HepG2 (cell line): ENCODE measurements around the gene NANOS1. TPM values are rescaled to one million over a fixed set of nuclear protein-coding genes. Genes with fewer than 3 reads are reported as not detected.

ENCODE experiments used
- PTBP1 ChIP-seq: fragments of 200-400 bp; formaldehyde crosslinking; IDR thresholded peaks from 2 replicates; pipeline ENCODE4 v1.6.1; 2018; ENCODE audit warnings: low read length, low read depth; ENCODE audit not compliant: poor library complexity, severe bottlenecking
- RFXAP ChIP-seq: sonication (generic); formaldehyde crosslinking; IDR thresholded peaks from 2 replicates; pipeline ENCODE4 v1.4.0; 2020; ENCODE audit warnings: missing genetic modification reagents, borderline replicate concordance
- ZNF230 ChIP-seq: sonication (generic); formaldehyde crosslinking; IDR thresholded peaks from 2 replicates; pipeline ENCODE4 v1.4.0; 2020; ENCODE audit warnings: mild to moderate bottlenecking, missing genetic modification reagents
- ZNF775 ChIP-seq: sonication (generic); formaldehyde crosslinking; IDR thresholded peaks from 2 replicates; pipeline ENCODE4 v1.4.0; 2020; ENCODE audit warnings: missing genetic modification reagents, mild to moderate bottlenecking, moderate library complexity, borderline replicate concordance
- polyA plus RNA-seq, 8 experiments: library from polyadenylated mRNA; depleted of rRNA in 3 of 8; stranded (reverse) in 7 of 8; unstranded in 1 of 8; fragments of >200 nt; fragmentation: Illumina TruSeq in 4 of 8; extraction: Trizol in 4 of 8; gene quantifications; 2 replicates each; pipeline versions ENCODE4 v1.2.1 to v1.2.3, GENCODE V29; 2011 to 2016; ENCODE audit warnings: low read depth in 4 of 8, missing spikeins in 1 of 8, mixed read lengths in 1 of 8; ENCODE audit not compliant: insufficient read depth in 1 of 8
- total RNA-seq, 5 experiments: library from RNA; depleted of rRNA; stranded (reverse); fragments of >200 nt; fragmentation: Illumina TruSeq; extraction: Trizol; gene quantifications; 2 replicates each; pipeline ENCODE4 v1.2.3, GENCODE V29; 2016; ENCODE audit warnings: low read depth in 1 of 5
- TF ChIP-seq, protein P1 (sequence below): sonication (generic); formaldehyde crosslinking; IDR thresholded peaks from 2 replicates; pipeline ENCODE4 v1.4.0; 2020; ENCODE audit warnings: missing genetic modification reagents
- TF ChIP-seq, protein P2 (sequence below): sonication (generic); formaldehyde crosslinking; conservative IDR thresholded peaks from 2 replicates; pipeline ENCODE4 v1.8.0; 2022; ENCODE audit warnings: low read depth, missing genetic modification reagents
- TF ChIP-seq, protein P3 (sequence below): sonication (generic); formaldehyde crosslinking; IDR thresholded peaks from 2 replicates; pipeline ENCODE4 v1.5.0; 2020; ENCODE audit warnings: missing genetic modification reagents, mild to moderate bottlenecking, borderline replicate concordance
- TF ChIP-seq, protein P4 (sequence below), 2 experiments: fragments of 450-650 bp in 1 of 2; sonication (generic) in 1 of 2; formaldehyde crosslinking in 1 of 2; IDR thresholded peaks; 2 replicates each; pipeline versions ENCODE4 v1.6.1 to v1.8.0; 2016 to 2022; ENCODE audit warnings: antibody characterized with exemption in 1 of 2, mild to moderate bottlenecking in 1 of 2, missing genetic modification reagents in 1 of 2
- TF ChIP-seq, protein P5 (sequence below): sonication (generic); formaldehyde crosslinking; IDR thresholded peaks from 2 replicates; pipeline ENCODE4 v1.4.0; 2020; ENCODE audit warnings: mild to moderate bottlenecking, missing genetic modification reagents, borderline replicate concordance

NANOS1 gene
- total and polyA plus RNA-seq, 2 of the 13 experiments (the other 11 are each of a cell fraction or from before 2014, with no cell fraction given), result 1.7 to 2.2 TPM

DNA sequence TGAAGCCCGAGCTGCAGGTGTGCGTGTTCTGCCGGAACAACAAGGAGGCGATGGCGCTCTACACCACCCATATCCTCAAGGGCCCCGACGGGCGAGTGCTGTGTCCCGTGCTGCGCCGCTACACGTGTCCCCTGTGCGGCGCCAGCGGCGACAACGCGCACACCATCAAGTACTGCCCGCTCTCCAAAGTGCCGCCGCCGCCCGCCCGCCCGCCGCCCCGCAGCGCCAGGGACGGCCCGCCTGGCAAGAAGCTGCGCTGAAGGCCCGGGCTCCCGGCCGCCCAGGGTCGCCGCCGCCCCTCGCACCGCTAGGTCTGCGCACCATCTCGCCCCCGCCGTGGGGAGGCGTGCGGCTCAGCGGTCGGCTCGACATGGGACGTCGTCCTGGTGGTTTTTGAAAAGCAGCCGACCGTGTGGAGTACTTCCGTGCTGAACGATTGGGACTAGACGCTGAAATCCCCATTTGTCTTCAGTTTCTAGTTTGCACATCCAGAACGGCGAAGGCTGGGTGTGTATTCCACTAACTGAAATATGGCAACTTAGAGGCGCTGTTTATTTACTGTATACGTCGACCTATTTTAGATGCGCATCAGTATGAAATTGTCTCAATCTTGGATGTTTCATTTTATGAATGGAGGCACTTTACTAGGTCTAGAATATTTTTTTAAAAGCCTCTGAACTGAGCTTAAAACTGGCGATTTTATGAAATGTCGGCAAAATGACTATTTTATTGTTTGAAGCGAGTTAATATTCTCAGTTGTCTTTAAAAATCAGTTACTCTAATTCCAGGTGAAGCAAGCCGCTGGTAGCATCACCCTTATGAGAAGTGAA is 1.1 kb downstream of the NANOS1 start (continued):
- TF ChIP-seq, protein P1, sequence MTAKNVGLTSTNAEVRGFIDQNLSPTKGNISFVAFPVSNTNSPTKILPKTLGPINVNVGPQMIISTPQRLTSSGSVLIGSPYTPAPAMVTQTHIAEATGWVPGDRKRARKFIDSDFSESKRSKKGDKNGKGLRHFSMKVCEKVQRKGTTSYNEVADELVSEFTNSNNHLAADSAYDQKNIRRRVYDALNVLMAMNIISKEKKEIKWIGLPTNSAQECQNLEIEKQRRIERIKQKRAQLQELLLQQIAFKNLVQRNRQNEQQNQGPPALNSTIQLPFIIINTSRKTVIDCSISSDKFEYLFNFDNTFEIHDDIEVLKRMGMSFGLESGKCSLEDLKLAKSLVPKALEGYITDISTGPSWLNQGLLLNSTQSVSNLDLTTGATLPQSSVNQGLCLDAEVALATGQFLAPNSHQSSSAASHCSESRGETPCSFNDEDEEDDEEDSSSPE, result peak; percentile 38; the same call in 1 of the 2 replicates
- TF ChIP-seq, protein P2, sequence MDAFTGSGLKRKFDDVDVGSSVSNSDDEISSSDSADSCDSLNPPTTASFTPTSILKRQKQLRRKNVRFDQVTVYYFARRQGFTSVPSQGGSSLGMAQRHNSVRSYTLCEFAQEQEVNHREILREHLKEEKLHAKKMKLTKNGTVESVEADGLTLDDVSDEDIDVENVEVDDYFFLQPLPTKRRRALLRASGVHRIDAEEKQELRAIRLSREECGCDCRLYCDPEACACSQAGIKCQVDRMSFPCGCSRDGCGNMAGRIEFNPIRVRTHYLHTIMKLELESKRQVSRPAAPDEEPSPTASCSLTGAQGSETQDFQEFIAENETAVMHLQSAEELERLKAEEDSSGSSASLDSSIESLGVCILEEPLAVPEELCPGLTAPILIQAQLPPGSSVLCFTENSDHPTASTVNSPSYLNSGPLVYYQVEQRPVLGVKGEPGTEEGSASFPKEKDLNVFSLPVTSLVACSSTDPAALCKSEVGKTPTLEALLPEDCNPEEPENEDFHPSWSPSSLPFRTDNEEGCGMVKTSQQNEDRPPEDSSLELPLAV (CRISPR knock-in tag), result no peak
- no peak for TF ChIP-seq ZNF775 (CRISPR knock-in tag)
- no peak for TF ChIP-seq PTBP1
- TF ChIP-seq, protein P3, sequence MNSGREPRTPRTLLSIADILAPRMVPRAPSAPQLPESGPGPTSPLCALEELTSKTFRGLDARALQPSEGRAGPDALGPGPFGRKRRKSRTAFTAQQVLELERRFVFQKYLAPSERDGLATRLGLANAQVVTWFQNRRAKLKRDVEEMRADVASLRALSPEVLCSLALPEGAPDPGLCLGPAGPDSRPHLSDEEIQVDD (CRISPR knock-in tag), result no peak
- no peak for TF ChIP-seq RFXAP (CRISPR knock-in tag)
- TF ChIP-seq, protein P4, sequence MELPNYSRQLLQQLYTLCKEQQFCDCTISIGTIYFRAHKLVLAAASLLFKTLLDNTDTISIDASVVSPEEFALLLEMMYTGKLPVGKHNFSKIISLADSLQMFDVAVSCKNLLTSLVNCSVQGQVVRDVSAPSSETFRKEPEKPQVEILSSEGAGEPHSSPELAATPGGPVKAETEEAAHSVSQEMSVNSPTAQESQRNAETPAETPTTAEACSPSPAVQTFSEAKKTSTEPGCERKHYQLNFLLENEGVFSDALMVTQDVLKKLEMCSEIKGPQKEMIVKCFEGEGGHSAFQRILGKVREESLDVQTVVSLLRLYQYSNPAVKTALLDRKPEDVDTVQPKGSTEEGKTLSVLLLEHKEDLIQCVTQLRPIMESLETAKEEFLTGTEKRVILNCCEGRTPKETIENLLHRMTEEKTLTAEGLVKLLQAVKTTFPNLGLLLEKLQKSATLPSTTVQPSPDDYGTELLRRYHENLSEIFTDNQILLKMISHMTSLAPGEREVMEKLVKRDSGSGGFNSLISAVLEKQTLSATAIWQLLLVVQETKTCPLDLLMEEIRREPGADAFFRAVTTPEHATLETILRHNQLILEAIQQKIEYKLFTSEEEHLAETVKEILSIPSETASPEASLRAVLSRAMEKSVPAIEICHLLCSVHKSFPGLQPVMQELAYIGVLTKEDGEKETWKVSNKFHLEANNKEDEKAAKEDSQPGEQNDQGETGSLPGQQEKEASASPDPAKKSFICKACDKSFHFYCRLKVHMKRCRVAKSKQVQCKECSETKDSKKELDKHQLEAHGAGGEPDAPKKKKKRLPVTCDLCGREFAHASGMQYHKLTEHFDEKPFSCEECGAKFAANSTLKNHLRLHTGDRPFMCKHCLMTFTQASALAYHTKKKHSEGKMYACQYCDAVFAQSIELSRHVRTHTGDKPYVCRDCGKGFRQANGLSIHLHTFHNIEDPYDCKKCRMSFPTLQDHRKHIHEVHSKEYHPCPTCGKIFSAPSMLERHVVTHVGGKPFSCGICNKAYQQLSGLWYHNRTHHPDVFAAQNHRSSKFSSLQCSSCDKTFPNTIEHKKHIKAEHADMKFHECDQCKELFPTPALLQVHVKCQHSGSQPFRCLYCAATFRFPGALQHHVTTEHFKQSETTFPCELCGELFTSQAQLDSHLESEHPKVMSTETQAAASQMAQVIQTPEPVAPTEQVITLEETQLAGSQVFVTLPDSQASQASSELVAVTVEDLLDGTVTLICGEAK (IDR thresholded peaks at IDR 0.05), result no peak
- TF ChIP-seq, protein P4 (CRISPR knock-in tag; IDR thresholded peaks at IDR 0.05), result peak; percentile 47; the same call in 1 of the 2 replicates
- TF ChIP-seq, protein P5, sequence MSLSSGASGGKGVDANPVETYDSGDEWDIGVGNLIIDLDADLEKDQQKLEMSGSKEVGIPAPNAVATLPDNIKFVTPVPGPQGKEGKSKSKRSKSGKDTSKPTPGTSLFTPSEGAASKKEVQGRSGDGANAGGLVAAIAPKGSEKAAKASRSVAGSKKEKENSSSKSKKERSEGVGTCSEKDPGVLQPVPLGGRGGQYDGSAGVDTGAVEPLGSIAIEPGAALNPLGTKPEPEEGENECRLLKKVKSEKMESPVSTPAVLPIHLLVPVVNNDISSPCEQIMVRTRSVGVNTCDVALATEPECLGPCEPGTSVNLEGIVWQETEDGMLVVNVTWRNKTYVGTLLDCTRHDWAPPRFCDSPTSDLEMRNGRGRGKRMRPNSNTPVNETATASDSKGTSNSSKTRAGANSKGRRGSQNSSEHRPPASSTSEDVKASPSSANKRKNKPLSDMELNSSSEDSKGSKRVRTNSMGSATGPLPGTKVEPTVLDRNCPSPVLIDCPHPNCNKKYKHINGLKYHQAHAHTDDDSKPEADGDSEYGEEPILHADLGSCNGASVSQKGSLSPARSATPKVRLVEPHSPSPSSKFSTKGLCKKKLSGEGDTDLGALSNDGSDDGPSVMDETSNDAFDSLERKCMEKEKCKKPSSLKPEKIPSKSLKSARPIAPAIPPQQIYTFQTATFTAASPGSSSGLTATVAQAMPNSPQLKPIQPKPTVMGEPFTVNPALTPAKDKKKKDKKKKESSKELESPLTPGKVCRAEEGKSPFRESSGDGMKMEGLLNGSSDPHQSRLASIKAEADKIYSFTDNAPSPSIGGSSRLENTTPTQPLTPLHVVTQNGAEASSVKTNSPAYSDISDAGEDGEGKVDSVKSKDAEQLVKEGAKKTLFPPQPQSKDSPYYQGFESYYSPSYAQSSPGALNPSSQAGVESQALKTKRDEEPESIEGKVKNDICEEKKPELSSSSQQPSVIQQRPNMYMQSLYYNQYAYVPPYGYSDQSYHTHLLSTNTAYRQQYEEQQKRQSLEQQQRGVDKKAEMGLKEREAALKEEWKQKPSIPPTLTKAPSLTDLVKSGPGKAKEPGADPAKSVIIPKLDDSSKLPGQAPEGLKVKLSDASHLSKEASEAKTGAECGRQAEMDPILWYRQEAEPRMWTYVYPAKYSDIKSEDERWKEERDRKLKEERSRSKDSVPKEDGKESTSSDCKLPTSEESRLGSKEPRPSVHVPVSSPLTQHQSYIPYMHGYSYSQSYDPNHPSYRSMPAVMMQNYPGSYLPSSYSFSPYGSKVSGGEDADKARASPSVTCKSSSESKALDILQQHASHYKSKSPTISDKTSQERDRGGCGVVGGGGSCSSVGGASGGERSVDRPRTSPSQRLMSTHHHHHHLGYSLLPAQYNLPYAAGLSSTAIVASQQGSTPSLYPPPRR (CRISPR knock-in tag), result no peak
- TF ChIP-seq ZNF230 (CRISPR knock-in tag), result no peak
